ENCODE data around the gene HID1.

HID1 gene

GRCh38 chr17:75003070-75003956 is 30.8 kb upstream of the HID1 start:
- ChIA-PET CTCF (interaction anchor here (0.6 to 1.4 kb wide), 2 partner anchors 12 to 40 kb away, joined by 3 to 4 read pairs; no protein-coding TSS in a partner anchor), POLR2A (interaction anchor here (0.6 to 3.3 kb wide), 2 partner anchors 9 to 32 kb away, joined by 3 to 23 read pairs; partner anchors contain the start of gene MRPL58)
- TF ChIP-seq HDGF (IDR thresholded peaks at IDR 0.05; ENCODE audit: borderline replicate concordance) = no peak
- TF ChIP-seq SUZ12 (IDR thresholded peaks at IDR 0.05) = no peak
- no peak for TF ChIP-seq FOXM1 (IDR thresholded peaks at IDR 0.05; ENCODE audit: borderline replicate concordance)
- TF ChIP-seq ELF4 (IDR thresholded peaks at IDR 0.05) = no peak
- TF ChIP-seq NFRKB (IDR thresholded peaks at IDR 0.05) = no peak
- no peak for TF ChIP-seq CTBP1 (IDR thresholded peaks at IDR 0.05; ENCODE audit: borderline replicate concordance)
- TF ChIP-seq SP1 (IDR thresholded peaks at IDR 0.05) = no peak
- no peak for TF ChIP-seq L3MBTL2 (conservative IDR thresholded peaks at IDR 0.05)
- no peak for TF ChIP-seq ARNT (IDR thresholded peaks at IDR 0.05)
- no peak for TF ChIP-seq FOXA1 (IDR thresholded peaks at IDR 0.05)
- TF ChIP-seq, protein P1, sequence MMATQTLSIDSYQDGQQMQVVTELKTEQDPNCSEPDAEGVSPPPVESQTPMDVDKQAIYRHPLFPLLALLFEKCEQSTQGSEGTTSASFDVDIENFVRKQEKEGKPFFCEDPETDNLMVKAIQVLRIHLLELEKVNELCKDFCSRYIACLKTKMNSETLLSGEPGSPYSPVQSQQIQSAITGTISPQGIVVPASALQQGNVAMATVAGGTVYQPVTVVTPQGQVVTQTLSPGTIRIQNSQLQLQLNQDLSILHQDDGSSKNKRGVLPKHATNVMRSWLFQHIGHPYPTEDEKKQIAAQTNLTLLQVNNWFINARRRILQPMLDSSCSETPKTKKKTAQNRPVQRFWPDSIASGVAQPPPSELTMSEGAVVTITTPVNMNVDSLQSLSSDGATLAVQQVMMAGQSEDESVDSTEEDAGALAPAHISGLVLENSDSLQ (IDR thresholded peaks at IDR 0.05) = no peak
- no peak for TF ChIP-seq ZNF384 (IDR thresholded peaks at IDR 0.05)
- no peak for TF ChIP-seq TARDBP (IDR thresholded peaks at IDR 0.05)
- no peak for TF ChIP-seq LEF1 (IDR thresholded peaks at IDR 0.05; ENCODE audit: borderline replicate concordance)
- no peak for TF ChIP-seq FOXK2 (IDR thresholded peaks at IDR 0.05)
- TF ChIP-seq BHLHE40 (IDR thresholded peaks at IDR 0.05; ENCODE audit: borderline replicate concordance) = no peak
- DNase-seq (ENCODE audit: extremely low spot score) = no peak

- POLR2A ChIA-PET = interaction anchor here (0.6 to 3.3 kb wide), 2 partner anchors 10 to 33 kb away, joined by 3 to 23 read pairs; partner anchors contain the start of gene MRPL58
Observed at GRCh38 chr17:75001915-75002843, 29.6 kb upstream of the HID1 start.

DNA sequence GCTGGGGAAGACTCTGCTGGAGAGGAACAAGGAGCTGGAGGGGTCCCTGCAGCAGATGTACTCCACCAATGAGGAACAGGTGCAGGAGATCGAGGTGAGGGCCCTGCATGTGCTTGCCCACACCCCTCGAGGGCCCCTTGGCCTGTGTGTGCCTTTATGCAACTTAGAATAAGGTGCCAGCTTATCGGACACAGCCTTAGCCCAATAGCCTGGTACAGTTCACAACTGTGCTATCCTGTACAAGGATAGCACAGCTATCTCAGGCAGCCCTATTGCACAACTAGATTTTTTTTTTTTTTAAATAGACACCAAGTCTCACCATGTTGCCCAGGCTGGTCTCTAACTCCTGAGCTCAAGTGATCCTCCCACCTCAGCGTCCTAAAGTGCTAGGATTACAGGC is 27.0 kb upstream of the HID1 start:
- TF ChIP-seq FOXA1 (IDR thresholded peaks at IDR 0.05) = no peak
- TF ChIP-seq BHLHE40 (IDR thresholded peaks at IDR 0.05; ENCODE audit: borderline replicate concordance) = no peak
- TF ChIP-seq FOXK2 (IDR thresholded peaks at IDR 0.05) = no peak
- no peak for TF ChIP-seq ELF4 (IDR thresholded peaks at IDR 0.05)
- TF ChIP-seq HDGF (IDR thresholded peaks at IDR 0.05; ENCODE audit: borderline replicate concordance) = no peak
- no peak for TF ChIP-seq L3MBTL2 (conservative IDR thresholded peaks at IDR 0.05)
- TF ChIP-seq, protein P1 (IDR thresholded peaks at IDR 0.05) = no peak
- no peak for TF ChIP-seq FOXM1 (IDR thresholded peaks at IDR 0.05; ENCODE audit: borderline replicate concordance)
- no peak for TF ChIP-seq ARNT (IDR thresholded peaks at IDR 0.05)
- no peak for TF ChIP-seq SP1 (IDR thresholded peaks at IDR 0.05)
- no peak for TF ChIP-seq LEF1 (IDR thresholded peaks at IDR 0.05; ENCODE audit: borderline replicate concordance)
- no peak for TF ChIP-seq CTBP1 (IDR thresholded peaks at IDR 0.05; ENCODE audit: borderline replicate concordance)
- no peak for TF ChIP-seq SUZ12 (IDR thresholded peaks at IDR 0.05)
- TF ChIP-seq TARDBP (IDR thresholded peaks at IDR 0.05) = no peak
- TF ChIP-seq ZNF384 (IDR thresholded peaks at IDR 0.05) = no peak
- TF ChIP-seq NFRKB (IDR thresholded peaks at IDR 0.05) = no peak
- POLR2A ChIA-PET = interaction anchor here (0.6 to 2.6 kb wide), 4 partner anchors 8 to 17 kb away, joined by 3 to 19 read pairs (median 6); partner anchors contain the start of genes CDR2L and MRPL58
- CTCF ChIA-PET = interaction anchor here (0.6 kb wide), 1 partner anchor 11 kb away, joined by 3 read pairs; no protein-coding TSS in a partner anchor
- DNase-seq (ENCODE audit: extremely low spot score) = no peak

More at GRCh38 chr17:75001915-75002843, 29.6 kb upstream of the HID1 start:
- DNase-seq (ENCODE audit: extremely low spot score) = no peak
- CTCF ChIA-PET = interaction anchor here (1.2 kb wide), 1 partner anchor 41 kb away, joined by 4 read pairs; no protein-coding TSS in a partner anchor
- TF ChIP-seq, protein P1 (IDR thresholded peaks at IDR 0.05) = no peak
- TF ChIP-seq FOXA1 (IDR thresholded peaks at IDR 0.05) = no peak
- no peak for TF ChIP-seq FOXM1 (IDR thresholded peaks at IDR 0.05; ENCODE audit: borderline replicate concordance)
- TF ChIP-seq BHLHE40 (IDR thresholded peaks at IDR 0.05; ENCODE audit: borderline replicate concordance) = no peak
- TF ChIP-seq TARDBP (IDR thresholded peaks at IDR 0.05) = no peak
- no peak for TF ChIP-seq ZNF384 (IDR thresholded peaks at IDR 0.05)
- no peak for TF ChIP-seq LEF1 (IDR thresholded peaks at IDR 0.05; ENCODE audit: borderline replicate concordance)
- no peak for TF ChIP-seq SP1 (IDR thresholded peaks at IDR 0.05)
- no peak for TF ChIP-seq ELF4 (IDR thresholded peaks at IDR 0.05)
- TF ChIP-seq ARNT (IDR thresholded peaks at IDR 0.05) = no peak
- TF ChIP-seq SUZ12 (IDR thresholded peaks at IDR 0.05) = no peak
- no peak for TF ChIP-seq CTBP1 (IDR thresholded peaks at IDR 0.05; ENCODE audit: borderline replicate concordance)

DNA sequence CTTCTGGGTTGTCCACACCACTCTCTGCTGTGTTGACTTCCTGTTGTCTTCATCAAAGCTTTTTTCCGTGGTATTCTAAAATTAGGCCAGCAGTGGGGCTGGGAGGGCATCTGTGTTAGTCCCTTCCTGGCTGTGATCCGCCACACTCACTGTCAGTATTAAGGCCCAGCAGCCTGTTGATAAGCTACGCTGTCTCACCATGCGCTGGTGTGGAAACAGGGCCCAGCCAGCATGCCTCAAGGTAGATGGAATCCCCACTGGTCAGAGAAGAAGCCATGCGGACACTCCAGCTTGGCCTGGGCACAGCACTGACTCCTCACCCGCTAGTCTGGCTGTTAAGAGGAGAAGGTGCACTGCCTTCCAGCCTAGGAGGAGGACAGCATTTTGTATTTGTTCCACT is 26.2 kb upstream of the HID1 start:
- no peak for TF ChIP-seq ELF4 (IDR thresholded peaks at IDR 0.05)
- TF ChIP-seq ARNT (IDR thresholded peaks at IDR 0.05) = no peak
- TF ChIP-seq BHLHE40 (IDR thresholded peaks at IDR 0.05; ENCODE audit: borderline replicate concordance) = no peak
- TF ChIP-seq FOXM1 (IDR thresholded peaks at IDR 0.05; ENCODE audit: borderline replicate concordance) = no peak
- no peak for TF ChIP-seq HDGF (IDR thresholded peaks at IDR 0.05; ENCODE audit: borderline replicate concordance)
- TF ChIP-seq L3MBTL2 (conservative IDR thresholded peaks at IDR 0.05) = no peak
- DNase-seq (ENCODE audit: extremely low spot score) = no peak
- ChIA-PET POLR2A (interaction anchor here (0.9 to 2.6 kb wide), 2 partner anchors 11 to 13 kb away, joined by 3 to 19 read pairs; partner anchors contain the start of gene MRPL58), CTCF (interaction anchor here (0.6 kb wide), 1 partner anchor 64 kb away, joined by 3 read pairs; no protein-coding TSS in a partner anchor)
